ENCODE measurements around the gene CHMP2A. TPM values are rescaled to one million over a fixed set of nuclear protein-coding genes. Genes with fewer than 3 reads are reported as not detected.

CHMP2A gene
- total and polyA plus RNA-seq, 2 of the 13 experiments (the other 11 are each of a cell fraction or from before 2014, with no cell fraction given), result 49.7 to 55.0 TPM

DNA sequence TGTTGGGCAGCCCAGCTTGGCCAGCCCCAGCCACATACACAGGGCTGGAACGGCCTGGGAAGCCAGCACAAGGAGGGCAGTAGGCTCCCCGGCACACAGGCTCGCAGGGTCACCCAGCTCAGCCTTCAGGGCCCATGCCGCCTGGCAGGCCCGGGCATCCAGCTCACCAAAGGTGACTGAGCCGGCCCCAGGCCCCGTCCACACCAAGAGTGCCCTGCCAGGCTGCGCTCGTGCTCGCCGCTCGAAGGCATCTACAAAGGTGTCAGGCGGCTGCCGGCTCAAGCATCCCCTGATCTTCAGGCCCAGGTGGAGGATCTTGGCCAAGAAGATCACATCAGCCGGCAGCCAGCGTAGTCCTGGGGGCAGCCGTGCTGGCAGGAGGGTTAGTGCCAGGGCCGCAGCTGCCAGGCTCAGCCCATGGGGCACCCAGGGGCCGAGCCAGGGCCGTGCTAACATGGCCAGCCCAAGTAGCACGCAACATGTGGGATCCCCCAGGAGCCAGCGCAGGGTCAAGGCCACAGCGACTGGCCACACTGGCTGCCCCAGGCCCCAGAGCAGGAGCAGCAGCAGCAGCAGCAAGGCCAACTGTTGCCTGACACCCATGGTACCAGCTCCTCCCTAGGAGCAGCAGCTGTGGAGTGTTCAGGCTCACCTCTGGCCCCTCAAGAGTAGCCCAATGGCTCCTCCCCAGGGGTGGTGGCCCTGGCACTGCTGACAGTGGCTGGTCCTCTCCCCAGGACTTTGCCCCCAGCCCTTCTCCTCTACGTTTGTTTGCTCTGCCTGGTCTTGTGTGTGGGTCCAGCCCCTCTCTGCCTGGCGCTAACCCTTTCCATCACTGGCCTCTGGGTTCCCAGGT, 43.3 kb downstream of the CHMP2A start, which contains the start of gene SLC27A5 (continued):
- TF ChIP-seq, protein P1, sequence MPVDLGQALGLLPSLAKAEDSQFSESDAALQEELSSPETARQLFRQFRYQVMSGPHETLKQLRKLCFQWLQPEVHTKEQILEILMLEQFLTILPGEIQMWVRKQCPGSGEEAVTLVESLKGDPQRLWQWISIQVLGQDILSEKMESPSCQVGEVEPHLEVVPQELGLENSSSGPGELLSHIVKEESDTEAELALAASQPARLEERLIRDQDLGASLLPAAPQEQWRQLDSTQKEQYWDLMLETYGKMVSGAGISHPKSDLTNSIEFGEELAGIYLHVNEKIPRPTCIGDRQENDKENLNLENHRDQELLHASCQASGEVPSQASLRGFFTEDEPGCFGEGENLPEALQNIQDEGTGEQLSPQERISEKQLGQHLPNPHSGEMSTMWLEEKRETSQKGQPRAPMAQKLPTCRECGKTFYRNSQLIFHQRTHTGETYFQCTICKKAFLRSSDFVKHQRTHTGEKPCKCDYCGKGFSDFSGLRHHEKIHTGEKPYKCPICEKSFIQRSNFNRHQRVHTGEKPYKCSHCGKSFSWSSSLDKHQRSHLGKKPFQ (CRISPR knock-in tag; IDR thresholded peaks at IDR 0.05; ENCODE audit: insufficient replicate concordance), result no peak
- TF ChIP-seq ZFY (CRISPR knock-in tag; IDR thresholded peaks at IDR 0.05) (peak; percentile 62), ZNF350 (CRISPR knock-in tag; IDR thresholded peaks at IDR 0.05; ENCODE audit: borderline replicate concordance, low read depth) (no peak; the same call in 1 of the 2 replicates), MYNN (CRISPR knock-in tag; IDR thresholded peaks at IDR 0.05; ENCODE audit: low read depth) (no peak), ZNF292 (CRISPR knock-in tag; IDR thresholded peaks at IDR 0.05; ENCODE audit: borderline replicate concordance, low read depth) (peak; percentile 80), PAWR (CRISPR knock-in tag; IDR thresholded peaks at IDR 0.05; ENCODE audit: borderline replicate concordance) (no peak), HNF4A (CRISPR knock-in tag; IDR thresholded peaks at IDR 0.05) (peak; percentile 94), NCOR1 (IDR thresholded peaks at IDR 0.05; ENCODE audit: borderline replicate concordance, low read length) (peak; percentile 35; the same call in 1 of the 2 replicates), ZNF253 (CRISPR knock-in tag; IDR thresholded peaks at IDR 0.05; ENCODE audit: borderline replicate concordance) (no peak), ZNF569 (CRISPR knock-in tag; IDR thresholded peaks at IDR 0.05; ENCODE audit: borderline replicate concordance) (no peak), YEATS4 (CRISPR knock-in tag; IDR thresholded peaks at IDR 0.05; ENCODE audit: borderline replicate concordance) (peak; percentile 67; the same call in 1 of the 2 replicates), ZMYM2 (CRISPR knock-in tag; IDR thresholded peaks at IDR 0.05) (no peak), ZNF446 (CRISPR knock-in tag; IDR thresholded peaks at IDR 0.05) (no peak)
- TF ChIP-seq, protein P2, sequence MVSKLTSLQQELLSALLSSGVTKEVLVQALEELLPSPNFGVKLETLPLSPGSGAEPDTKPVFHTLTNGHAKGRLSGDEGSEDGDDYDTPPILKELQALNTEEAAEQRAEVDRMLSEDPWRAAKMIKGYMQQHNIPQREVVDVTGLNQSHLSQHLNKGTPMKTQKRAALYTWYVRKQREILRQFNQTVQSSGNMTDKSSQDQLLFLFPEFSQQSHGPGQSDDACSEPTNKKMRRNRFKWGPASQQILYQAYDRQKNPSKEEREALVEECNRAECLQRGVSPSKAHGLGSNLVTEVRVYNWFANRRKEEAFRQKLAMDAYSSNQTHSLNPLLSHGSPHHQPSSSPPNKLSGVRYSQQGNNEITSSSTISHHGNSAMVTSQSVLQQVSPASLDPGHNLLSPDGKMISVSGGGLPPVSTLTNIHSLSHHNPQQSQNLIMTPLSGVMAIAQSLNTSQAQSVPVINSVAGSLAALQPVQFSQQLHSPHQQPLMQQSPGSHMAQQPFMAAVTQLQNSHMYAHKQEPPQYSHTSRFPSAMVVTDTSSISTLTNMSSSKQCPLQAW (CRISPR knock-in tag; IDR thresholded peaks at IDR 0.05), result no peak
- TF ChIP-seq, protein P3, sequence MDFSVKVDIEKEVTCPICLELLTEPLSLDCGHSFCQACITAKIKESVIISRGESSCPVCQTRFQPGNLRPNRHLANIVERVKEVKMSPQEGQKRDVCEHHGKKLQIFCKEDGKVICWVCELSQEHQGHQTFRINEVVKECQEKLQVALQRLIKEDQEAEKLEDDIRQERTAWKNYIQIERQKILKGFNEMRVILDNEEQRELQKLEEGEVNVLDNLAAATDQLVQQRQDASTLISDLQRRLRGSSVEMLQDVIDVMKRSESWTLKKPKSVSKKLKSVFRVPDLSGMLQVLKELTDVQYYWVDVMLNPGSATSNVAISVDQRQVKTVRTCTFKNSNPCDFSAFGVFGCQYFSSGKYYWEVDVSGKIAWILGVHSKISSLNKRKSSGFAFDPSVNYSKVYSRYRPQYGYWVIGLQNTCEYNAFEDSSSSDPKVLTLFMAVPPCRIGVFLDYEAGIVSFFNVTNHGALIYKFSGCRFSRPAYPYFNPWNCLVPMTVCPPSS (IDR thresholded peaks at IDR 0.05), result no peak
- TF ChIP-seq, protein P4, sequence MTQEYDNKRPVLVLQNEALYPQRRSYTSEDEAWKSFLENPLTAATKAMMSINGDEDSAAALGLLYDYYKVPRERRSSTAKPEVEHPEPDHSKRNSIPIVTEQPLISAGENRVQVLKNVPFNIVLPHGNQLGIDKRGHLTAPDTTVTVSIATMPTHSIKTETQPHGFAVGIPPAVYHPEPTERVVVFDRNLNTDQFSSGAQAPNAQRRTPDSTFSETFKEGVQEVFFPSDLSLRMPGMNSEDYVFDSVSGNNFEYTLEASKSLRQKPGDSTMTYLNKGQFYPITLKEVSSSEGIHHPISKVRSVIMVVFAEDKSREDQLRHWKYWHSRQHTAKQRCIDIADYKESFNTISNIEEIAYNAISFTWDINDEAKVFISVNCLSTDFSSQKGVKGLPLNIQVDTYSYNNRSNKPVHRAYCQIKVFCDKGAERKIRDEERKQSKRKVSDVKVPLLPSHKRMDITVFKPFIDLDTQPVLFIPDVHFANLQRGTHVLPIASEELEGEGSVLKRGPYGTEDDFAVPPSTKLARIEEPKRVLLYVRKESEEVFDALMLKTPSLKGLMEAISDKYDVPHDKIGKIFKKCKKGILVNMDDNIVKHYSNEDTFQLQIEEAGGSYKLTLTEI (CRISPR knock-in tag; conservative IDR thresholded peaks at IDR 0.05), result no peak
- TF ChIP-seq, protein P5, sequence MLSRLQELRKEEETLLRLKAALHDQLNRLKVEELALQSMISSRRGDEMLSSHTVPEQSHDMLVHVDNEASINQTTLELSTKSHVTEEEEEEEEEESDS (CRISPR knock-in tag; IDR thresholded peaks at IDR 0.05; ENCODE audit: borderline replicate concordance), result no peak
- TF ChIP-seq, protein P6, sequence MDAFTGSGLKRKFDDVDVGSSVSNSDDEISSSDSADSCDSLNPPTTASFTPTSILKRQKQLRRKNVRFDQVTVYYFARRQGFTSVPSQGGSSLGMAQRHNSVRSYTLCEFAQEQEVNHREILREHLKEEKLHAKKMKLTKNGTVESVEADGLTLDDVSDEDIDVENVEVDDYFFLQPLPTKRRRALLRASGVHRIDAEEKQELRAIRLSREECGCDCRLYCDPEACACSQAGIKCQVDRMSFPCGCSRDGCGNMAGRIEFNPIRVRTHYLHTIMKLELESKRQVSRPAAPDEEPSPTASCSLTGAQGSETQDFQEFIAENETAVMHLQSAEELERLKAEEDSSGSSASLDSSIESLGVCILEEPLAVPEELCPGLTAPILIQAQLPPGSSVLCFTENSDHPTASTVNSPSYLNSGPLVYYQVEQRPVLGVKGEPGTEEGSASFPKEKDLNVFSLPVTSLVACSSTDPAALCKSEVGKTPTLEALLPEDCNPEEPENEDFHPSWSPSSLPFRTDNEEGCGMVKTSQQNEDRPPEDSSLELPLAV (CRISPR knock-in tag; conservative IDR thresholded peaks at IDR 0.05; ENCODE audit: low read depth), result no peak
